GM21825 (cell line): ENCODE results near the gene PACSIN1.

Experiments used
- ATAC-seq: cut with Tn5 transposase; IDR thresholded peaks from one replicate; pipeline ENCODE4 v1.9.1; 2021; ENCODE audit warnings: mild to moderate bottlenecking, moderate library complexity; ENCODE audit not compliant: unreplicated experiment

Gene PACSIN1

DNA sequence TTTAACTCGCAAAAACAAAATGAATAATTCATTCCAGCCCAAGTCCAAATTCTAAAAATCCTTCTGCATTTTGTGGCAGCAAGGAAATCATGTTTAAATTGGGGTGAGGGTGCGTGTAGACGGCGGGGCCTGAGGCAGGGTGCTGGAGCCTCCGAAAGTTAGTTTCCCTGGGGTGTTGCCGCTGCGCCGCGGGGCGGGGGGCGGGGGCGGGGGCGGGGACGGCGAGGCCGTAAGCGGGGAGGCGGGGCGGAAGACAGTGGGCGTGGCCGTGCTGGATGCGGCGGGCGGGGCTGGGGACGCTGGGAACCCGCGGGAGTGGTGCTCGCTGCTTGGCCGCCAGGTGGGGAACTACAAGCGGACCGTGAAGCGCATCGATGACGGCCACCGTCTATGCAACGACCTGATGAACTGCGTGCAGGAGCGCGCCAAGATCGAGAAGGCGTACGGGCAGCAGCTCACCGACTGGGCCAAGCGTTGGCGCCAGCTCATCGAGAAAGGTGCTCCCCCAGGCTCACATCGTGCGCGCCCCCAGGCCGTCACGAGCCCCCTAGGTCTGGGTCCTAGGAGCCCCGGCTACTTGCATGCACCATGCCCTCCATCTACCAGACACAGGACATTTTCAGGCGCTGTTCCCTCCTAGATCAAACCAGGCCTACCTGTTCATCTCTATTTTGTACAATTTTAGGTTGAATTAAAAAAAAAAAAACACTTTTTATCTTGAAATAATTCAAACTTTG, 61.3 kb downstream of the PACSIN1 start:
- peak; percentile 85 for ATAC-seq

- ATAC-seq = no peak
Observed at GRCh38 chr6:34527751-34528670, 62.1 kb downstream of the PACSIN1 start.

DNA sequence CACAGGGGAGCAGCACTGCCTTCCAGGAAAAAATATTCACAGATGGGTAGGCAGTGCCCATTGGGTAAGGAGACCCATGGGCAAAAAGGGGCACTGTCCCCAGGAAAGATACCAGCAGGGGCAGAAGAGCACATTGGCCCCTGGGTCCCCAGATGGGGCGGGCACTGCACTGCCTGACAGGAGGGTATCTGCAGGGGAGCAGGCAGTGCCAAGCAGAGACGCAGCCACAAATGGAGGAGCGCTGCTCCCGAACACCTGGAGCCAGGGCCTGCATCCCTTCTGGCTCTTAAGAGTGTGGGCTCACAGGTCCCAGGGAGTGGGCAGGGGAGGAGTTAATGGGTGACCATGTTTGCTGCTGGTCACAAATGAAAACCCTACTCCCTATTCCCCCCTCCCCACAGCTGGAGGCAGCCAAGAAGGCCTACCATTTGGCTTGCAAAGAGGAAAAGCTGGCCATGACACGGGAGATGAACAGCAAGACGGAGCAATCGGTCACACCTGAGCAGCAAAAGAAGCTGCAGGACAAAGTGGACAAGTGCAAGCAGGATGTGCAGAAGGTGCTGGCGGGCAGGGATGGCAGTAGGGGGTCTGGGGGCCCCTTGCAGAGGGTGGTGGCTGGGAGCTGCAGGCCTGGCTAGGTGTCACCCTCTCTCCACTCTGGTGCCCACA, 63.3 kb downstream of the PACSIN1 start:
- ATAC-seq = no peak

- ATAC-seq = no peak
Observed at GRCh38 chr6:34529665-34530327, 63.9 kb downstream of the PACSIN1 start.

DNA sequence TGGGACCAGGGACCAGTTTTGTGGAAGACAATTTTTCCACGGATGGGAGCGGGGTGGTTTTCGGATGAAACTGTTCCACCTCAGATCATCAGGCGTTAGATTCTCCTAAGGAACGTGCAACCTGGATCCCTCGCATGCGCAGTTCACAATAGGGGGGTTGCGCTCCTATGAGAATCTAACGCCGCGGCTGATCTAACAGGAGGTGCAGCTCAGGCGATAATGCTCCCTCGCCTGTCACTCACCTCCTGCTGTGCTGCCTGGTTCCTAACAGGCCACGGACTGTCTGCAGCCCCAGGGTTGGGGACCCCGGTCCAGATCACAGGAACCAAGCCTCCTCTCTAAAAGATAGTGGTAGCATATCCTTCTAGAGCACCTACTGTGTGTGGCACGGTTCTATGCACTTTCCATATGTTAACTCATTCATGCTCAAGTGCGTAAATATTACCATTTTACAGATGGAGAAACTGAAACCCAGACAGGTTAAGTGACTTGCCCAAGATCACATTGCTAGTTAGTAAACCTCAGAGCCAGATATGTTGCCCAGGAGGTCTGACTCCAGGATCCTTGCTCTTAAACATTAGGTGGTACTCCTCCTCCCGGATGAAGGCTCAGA, 65.0 kb downstream of the PACSIN1 start:
- ATAC-seq = no peak

GRCh38 chr6:34531580-34532201, 65.8 kb downstream of the PACSIN1 start:
- ATAC-seq = no peak

- ATAC-seq = no peak
Observed at GRCh38 chr6:34532230-34532629, 66.4 kb downstream of the PACSIN1 start.

- no peak for ATAC-seq
Observed at GRCh38 chr6:34534146-34534545, 68.3 kb downstream of the PACSIN1 start.

DNA sequence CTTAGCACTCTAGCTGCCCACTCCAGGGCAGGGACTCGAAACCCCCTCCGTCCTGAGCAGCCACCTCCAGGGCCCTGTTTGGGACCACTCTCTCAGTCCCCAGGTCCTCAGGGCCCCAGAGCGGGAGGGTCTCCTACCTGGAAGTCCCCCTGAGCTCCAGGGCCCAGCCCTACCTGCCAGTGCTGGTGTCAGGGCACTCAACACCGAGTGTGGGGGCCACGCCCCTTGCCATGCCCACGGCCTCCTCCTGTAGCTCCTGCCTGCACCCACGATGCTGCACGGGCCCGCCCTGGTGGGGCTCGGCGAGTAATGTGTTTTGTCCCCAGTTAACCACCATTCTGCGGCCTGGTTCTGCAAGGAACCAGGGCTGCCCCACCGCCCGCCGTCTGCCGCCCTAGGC, 68.8 kb downstream of the PACSIN1 start:
- no peak for ATAC-seq

- no peak for ATAC-seq
Observed at GRCh38 chr6:34535199-34535598, 69.3 kb downstream of the PACSIN1 start.

- ATAC-seq = no peak
Observed at GRCh38 chr6:34535646-34536045, 69.8 kb downstream of the PACSIN1 start.

GRCh38 chr6:34536251-34536958, 70.5 kb downstream of the PACSIN1 start:
- ATAC-seq = no peak

- ATAC-seq = no peak
Observed at GRCh38 chr6:34536959-34537848, 71.3 kb downstream of the PACSIN1 start.

- no peak for ATAC-seq
Observed at GRCh38 chr6:34537922-34538550, 72.2 kb downstream of the PACSIN1 start.

DNA sequence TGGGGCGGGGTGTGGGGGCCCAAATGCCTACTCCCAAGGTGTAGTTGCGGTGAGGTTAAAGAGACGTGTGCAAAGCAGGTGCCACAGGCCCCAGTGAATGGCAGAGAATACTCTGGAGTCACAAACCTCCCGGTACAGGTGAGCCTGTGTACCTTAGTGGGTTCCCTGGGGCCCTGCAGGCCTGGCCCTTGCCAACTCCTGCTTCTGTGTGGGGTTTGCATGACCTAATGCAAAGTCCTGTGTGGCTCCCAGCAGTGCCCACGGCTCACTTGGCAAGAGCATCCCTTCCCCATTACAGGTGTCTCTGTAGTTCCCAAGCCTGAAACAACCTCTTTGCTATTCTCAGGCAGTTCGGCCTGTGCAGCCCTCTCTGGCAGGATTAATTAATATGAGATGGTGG, 72.7 kb downstream of the PACSIN1 start:
- no peak for ATAC-seq

DNA sequence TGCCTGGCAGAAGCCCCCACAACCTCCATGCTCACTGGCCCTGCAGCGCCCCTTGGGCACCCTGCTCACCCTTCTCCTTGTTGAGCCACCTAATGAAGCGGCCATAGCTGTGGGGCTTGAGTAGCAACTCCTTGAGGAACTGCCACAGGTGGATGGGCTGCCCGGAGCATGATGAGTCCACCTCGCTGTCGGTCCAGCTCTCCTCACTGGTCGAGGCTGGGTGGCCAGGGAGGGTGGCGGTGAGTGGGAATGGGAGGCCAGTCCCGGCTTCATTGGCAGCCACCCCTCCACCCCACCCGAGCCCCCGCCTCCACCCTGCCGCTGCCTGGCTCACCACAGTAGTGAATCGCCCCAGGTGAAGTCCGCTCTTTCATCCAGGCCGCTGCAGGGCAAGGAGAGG, 73.3 kb downstream of the PACSIN1 start:
- ATAC-seq = no peak

DNA sequence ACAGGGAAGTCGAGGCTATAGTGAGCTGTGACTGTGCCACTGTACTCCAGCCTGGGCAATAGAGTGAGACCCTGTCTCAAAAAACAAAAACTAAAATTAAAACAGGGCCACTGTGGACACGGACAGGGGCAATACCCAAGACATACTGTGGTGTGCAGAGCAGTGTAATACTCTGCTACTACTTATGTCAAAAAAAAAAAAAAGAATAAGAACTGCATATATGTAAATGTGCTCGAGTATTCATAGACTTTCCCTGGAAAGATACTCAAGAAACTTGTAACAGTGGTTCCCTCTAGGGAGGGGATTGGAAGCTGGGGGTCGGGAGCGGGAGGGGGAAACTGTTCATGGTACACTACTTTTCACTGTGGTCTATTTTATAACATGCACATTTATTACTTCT, 74.3 kb downstream of the PACSIN1 start:
- no peak for ATAC-seq

GRCh38 chr6:34540841-34541240, 75.0 kb downstream of the PACSIN1 start:
- no peak for ATAC-seq
